Left hindlimb (tissue), 1 donor: Measurements from ENCODE around the gene CNOT6L.
"Not testable (repeated sequence)": the region's sequence is repeated elsewhere in the genome, so short reads cannot be mapped to it uniquely, and the experiment has no call there.

Source experiments
- DNase-seq: peaks from one replicate; pipeline ENCODE4 v3.0.0-alpha.2; 2018

The CNOT6L gene

DNA sequence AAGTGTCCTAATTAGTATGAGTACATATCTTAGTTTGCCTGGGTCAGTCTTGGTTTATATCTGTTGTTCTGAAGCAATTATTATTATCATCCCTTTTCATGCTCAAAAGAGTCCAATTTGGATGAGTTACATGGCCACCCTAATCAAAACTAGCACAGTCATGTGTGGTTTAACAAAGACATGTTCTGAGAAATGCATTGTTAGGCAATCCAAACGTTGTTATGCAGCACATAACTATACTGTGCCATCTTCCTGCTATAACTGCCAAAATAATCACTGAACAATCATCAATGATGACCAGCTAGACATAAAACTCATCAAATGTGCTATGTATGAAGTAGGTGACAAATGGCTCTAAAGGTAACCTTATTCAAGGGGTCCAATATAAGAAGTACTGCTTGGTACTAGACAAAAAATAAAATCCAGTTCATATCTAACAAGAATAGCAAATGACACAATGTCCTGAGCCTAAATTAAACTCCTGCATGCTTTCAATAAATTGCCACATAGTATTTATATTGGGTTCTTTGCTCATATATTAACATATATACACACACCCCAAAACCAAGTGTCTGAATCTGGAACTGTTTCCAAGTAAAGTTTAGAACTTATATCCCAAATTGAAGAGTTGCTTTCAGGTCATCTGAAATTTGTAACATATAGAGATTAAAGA lies 41.9 kb downstream of the CNOT6L start:
- no peak for DNase-seq

DNA sequence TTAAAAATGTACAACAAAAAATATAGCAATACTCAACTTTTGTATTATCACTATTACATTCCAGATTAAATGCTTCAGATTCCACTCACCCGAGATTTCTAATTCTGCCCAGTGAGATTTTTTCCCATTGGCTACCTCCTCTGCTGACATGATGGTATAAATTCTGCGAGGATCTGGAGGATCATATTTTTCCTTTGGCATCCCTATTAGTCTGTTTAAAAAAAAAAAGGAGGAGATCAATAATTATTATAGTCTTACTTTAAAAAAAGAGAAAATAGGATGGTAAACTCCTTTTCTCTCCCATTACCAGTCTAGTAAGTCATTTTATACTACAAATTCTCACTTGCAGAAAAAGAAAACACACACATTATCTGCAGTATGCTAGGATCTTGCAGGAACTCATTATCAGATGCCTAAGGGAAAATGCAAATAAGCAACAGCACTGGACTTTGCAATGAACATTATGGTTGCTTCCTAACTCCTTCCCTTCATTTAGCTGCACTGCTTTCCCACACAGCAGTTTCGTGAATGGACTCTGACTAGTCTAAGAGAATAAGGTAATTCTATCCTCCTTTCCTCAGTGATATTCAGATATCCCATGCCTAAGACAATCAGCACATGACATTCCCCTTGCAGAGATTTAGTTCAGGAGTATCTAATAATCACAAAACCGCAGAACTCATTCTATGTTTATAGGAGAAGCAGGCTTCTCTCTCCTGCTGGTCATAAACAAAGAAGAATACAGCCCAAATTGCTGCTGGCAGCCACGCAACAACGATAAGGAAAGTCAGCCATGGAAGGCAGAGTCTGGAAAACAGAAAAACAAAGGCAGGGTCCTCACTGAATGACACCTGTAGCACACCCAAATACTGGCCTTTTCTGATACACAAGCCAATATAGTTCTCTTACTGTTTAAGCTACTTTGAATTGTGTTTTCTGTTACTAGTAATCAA lies 42.7 kb downstream of the CNOT6L start:
- no peak for DNase-seq

DNA sequence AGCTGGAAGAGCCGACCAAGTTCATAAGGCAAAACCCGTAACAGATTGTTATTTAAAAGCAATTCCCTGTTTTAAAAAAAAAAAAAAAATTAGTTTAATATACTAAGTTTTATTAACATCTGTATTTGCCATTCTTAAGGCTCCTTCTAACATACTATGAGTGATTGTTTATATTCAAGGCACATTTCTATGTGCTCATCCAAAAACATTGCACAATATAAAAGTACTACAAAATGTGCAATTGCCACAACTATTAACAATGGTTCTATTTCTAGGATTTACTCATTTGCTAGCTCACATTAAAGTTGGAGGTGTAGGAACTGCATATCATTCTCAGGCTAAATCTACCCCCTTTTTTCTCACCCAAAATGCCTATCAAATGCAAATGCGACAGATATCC lies 46.1 kb downstream of the CNOT6L start:
- no peak for DNase-seq

DNA sequence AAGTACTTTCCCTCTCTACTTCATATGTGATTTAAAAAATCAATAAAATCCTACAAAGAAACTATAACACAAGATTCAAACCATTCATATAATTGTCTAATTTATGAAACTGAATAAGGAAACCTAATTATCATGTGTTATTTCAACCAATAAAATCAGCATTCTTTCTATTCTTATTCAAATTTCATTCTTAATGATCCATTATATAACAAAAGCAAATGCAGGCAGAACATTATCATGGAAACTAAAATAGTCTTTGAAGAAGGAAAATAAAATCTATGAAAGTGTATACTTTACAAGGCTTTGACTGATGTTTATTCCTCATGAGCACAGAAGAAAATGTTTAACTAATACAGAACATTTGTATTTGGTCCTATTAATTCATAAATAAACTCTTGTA lies 47.6 kb downstream of the CNOT6L start:
- no peak for DNase-seq

DNA sequence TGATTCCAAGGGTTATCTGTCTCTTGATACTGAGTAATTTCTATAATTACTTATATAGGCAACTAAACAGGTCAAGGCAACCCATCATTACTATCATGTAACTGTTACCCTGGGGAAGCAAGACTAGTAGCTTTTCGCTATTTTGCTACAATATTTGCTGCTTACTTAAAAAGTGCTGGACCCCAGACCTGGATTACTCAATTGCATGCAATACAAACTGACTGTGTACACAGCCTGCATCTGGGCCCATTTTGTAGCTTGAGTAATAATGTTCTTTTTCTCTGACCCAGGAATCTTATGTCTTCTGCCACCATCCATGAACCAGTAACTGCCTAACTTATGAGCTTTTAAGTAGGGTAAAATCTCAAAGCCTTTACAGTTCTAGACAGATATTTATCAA lies 53.4 kb downstream of the CNOT6L start:
- DNase-seq: no peak

DNA sequence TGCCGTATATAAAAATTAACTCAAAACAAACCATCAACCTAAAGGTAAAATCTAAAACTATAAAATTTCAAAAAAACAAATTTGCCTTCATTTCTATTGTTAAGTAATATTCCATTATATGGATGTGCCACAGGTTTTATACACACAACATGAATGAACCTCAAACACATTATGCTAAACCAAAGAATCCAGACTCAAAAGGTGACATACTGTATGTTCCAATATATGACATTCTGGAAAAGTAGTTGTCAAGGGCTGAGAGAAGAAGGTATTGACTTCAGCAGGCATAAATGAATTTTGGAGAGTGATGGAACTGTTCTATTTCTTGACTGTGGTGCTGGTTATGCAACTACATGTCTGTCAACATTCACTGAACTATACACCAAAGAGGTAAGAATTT lies 56.6 kb downstream of the CNOT6L start:
- DNase-seq: no peak

DNA sequence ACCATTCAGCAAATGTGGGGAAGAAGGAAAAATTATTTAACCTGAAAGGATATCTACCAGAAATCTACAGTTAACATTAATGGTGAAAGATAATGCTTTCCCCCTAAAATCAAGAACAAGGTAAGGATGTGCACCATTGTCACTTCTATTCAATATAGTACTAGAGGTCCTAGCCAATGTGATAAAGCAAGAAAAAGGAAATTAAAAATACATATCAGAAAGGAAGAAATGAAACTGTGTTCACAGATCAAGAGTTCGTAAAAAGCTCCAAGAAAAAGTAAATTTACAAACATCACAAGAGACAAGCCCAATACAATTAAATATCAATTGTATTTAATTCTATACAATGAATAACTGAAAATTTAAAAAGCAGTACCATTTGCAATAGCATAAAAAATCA lies 57.6 kb downstream of the CNOT6L start:
- DNase-seq: no peak

DNA sequence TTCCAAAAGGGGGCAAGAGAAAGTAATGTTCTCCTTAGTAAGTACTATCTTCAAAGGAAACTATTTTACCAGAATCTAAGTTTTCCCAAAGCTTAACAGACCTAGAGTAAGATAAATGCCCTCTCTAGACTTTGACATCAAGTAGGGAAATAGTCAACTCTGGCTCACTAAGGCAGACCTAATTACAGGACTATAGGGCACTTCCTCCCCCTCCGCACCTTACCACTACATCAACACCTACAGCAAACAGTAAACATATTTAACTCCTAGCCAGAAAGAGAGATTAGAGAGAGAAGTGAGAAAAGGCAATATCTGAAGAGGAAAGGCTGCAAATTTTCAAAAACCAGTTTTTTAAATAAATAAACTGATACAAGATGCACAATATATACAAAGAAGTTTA lies 60.4 kb downstream of the CNOT6L start:
- no peak for DNase-seq

DNA sequence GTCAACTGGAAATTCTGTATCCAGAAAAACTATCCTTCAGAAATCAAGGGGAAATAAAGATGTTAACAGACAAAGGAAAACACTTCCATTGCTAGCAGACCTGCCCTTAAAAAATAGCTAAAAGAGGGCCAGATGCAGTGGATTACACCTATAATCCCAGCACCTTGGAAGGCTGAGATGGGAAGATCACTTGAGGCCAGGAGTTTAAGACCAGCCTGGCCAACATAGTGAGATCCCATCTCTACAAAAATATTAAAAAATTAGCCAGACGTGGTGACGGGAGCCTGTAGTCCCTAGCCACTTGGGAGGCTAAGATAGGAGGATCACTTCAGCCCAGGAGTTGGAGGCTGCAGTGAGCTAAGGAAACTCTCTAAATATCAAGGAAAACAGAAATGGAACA lies 67.4 kb downstream of the CNOT6L start:
- DNase-seq: no peak

DNA sequence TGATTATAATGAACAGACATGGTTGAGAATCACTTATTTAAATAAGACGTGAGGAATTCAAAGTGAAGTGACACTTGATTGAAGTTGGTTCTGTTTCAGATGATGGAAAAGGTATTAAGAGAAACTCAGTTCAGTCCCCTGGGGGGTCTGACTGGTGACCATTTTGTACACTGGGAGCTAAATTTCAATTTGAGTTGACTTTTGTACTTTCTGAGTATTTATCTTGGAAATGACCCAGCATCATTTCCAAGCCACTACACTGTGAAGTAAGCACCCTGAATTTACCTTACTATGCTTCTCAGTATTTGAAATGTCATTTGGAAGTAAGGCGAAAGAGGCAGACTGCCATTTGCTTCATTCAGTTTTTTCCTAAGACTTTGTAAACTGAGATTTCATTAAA lies 73.4 kb downstream of the CNOT6L start:
- DNase-seq: no peak

DNA sequence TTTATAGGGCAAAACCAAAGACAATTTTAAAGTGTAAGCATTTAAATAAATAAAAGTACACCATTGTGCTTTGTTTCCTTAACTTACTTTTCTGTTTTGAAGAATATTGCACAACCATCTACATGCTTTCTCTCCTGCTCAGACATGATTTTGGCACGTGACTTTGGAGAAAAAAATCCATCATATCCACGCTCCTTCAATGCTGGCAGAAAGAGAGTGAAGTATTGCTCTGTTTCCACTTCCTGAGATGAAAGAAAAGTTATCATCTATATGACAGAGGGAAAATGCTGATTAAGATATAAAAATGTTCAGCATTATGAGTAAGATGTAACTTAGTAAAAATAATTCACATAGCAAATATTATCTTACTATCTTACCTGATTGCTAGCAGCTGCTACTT lies 77.1 kb downstream of the CNOT6L start:
- DNase-seq: no peak

DNA sequence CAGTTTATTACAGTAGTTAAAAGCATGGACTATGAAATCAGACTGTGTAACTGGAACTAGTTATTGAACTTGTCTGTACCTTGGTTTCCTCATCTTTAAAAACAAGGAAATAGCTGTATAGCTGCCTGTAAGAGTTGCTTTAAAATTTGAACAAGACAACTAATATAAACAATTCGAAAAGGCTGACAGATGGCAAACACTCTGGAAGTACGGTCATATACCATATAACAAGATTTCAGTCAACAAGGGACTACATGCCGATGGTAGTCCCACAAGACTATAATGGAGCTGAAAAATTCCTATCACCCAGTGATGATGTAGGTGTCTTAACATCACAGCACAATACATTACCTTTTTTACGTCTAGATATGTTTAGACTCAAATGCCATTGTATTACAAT lies 78.7 kb downstream of the CNOT6L start:
- DNase-seq: no peak

DNA sequence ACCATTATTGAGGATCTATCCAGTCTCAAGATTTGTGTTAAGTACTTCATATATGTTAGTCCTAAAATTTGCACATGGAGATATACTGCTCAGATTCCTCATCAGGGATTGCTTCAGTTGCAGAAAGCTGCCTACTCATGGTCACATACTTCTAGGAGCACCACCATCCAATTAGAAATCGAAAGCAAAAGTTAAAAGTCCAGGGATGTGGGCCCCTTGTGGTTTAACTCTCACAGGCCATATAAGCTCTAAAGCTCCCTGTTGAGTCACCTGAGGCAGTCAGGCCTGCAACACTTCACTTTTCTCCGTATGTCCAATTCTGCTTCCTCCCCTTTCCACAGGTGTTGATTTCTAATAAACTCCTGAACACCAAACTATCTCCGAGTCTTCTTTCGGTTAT lies 84.2 kb downstream of the CNOT6L start:
- DNase-seq: no peak

DNA sequence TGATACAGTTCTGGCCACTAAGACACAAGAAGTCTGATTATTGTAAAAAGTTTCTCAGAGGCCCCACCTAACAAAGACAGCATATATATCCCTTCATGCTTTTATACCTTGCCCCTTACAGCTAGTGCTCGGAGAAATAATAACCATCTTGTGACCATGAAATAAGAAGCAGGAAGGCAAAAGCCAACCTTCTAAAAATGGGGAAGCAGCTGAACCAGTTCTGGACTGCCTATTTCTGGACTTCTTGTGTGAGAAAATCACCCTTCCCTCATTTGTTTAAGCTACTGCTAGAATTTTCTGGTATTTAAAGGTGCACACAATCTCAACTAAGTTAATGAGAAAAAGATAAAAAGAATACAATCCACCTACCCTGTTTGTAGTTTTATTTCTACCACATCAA lies 87.5 kb downstream of the CNOT6L start:
- DNase-seq: no peak

DNA sequence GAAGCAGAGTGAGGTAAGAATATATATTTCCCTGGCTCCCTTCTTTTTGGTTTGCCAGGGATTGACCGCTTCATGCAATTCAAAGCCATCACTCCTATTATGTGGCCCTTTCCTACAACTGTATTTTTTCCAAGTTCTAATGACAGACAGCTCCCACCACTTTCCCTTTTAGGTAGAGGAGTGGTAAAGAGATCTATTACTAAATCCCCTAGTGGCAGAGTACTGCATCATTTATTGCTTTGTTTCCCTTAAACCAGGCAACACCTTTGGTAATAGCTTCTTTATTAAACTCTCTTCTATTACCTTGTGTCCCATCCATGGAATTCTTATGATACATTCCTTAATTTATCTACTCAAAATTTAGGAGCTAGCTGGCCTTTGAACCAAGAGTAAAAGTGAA lies 90.7 kb downstream of the CNOT6L start:
- DNase-seq: no peak

DNA sequence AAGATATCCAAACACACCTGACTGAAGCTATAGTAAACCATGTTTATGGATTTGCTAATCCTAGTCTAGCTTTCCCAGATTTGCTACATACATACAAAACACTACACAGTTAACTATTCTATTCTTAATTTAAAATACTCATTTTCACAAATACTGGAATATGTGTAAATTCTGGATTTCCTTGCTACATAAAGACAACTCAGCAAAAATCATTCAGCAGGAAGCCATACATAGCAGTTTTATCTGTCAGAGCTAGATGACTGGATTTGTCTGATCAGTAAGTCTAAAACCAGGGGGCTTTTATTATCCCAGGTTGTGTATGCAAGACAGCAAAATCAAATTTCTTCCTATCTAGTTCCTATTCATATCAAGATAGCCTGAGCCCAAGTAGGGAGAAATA lies 98.1 kb downstream of the CNOT6L start:
- DNase-seq: no peak

DNA sequence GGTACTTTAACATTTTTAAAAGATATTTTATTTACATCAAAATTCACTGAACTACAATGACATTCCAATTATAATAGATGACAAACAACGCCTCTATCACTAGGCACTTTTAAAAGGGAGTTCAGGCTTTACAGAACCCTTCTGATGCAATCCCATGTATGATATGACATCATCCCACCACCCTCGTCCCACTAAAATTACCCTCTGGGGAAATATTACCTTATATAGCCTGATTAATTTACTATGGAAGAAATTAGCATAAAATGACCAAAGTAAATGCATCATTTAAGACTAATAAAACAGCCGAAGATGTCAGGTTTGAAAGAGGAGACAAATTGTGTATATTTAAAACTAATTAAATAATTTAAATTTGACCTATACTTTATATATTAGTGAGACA lies 100.7 kb downstream of the CNOT6L start:
- not testable (repeated sequence) for DNase-seq

DNA sequence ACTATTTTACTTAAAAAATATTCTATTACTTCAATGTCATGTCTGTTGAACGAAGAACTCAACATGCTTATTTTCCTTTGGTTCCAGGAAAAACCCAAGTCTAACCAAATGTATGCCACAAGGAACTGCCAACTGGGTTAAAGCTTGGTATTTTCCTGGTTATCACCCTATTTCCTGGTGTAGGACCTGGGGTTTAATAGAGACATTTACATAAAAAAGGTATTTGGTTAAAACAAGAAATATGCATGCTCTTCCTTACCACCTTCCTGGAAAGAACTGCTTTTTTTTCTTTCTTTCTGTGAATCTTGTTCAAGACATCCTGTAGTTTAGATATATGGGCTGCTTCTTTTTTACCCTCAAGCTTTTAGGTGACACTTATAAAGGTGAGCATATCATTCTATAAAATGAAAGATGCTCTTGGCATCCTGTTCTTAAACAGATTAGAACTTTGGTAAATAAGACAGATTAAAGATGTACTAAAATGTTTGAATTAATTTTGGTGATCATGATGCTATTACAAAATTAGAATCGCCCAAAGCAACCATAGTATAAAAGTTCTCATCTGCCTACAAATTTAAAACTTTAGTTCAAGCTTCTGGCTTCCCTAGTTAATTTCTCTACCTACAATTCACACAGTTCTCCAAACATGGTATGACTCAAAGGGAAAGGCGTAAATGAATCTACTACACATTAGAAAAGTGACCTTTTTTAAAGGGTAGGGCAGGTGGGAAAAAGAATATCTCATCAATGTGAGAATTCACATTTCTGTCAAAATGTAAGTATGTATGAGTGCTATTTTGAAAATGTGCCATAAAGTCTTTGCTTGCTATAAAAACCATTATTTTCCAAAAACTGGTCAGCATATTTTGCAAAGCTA lies 103.5 kb downstream of the CNOT6L start:
- DNase-seq: no peak

DNA sequence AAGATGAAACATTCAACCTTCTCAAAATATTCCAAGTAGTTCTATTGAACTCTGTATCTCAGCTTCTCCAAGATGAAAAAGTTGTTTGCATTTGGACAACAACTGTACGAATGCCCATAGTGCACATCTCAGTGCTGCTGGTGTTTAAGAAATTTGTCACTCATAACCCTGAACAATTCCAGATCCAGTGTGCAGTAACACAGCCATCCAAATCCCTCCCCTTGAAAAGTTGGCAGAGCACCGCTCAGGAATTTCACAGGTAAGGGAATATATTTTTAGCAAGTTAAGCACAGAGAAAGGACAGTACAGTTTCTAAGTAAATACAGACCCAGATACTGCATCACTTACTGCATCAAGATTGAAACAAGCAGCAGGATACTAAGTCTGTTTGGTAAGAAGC lies 104.7 kb downstream of the CNOT6L start:
- no peak for DNase-seq

DNA sequence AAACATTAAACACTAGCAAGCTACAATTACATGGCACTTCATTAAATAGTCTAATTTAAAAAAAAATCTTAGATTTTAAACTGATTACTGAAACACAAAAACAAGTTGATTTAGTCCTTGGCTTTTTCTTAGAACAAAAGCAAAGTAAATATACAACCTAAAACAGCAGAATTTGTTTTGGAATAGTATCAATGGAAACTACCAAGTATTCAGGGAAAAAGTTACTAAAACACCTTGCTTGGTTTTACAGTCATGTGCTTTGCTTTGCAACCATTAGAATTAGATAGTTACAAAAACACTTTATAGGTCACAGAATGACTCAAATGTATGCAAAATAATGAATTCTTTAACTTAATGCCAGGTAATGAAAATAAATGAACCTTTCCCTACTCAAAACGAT lies 105.3 kb downstream of the CNOT6L start:
- DNase-seq: no peak

DNA sequence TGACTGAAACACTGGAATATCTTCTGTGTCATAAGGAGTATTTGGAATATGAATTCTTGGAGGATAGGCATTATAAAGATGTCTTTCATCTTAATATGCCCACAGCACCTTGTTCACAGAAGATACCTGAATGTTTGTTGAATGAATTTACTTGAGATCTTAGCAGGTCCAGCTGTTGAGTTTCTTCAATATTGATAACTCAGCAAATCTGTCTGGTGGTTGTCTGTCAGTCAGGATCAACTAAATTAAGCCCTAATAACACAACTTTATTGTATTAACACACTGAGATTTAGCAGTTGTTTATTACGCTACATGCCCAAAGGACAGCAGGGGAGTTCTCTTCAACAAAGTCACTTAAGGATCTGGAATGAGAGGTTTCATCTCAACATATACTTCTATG lies 106.5 kb downstream of the CNOT6L start:
- DNase-seq: no peak

DNA sequence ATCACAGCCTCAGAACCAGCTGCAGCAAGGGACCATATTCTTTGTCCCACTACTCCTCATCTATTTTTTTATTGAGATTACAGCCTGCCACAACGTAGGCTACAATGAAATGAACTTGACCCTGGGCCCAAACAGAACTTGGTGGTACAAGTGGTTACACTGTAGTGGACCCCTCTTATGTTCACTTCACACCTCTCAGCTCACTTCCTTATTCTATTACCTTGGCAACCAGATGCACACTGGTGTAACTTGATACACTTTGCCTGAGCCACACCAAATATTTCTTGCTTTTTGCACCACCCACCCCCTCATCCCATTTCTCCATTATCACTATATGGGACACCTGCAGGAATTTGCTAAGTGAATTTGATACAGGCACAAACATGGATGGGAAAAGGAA lies 107.7 kb downstream of the CNOT6L start:
- no peak for DNase-seq

DNA sequence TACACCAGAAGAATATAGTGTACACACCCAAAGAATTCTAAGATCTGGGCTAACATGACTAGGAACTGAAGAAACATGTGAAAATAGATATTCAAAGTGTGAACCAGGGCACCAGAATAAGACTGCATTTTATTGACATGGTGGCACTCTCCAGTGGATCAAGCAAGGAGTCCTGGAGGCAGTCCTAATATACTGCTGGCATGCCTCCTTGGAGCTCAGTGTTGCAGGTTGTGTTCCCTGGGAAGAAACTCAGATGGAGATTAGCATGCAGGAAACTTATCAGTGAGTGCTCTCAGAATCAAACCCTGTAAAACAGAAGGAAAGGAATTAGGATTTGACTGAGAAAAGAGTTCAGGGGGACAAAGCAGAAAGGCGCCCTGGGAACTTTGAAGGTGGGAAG lies 108.5 kb downstream of the CNOT6L start:
- no peak for DNase-seq

DNA sequence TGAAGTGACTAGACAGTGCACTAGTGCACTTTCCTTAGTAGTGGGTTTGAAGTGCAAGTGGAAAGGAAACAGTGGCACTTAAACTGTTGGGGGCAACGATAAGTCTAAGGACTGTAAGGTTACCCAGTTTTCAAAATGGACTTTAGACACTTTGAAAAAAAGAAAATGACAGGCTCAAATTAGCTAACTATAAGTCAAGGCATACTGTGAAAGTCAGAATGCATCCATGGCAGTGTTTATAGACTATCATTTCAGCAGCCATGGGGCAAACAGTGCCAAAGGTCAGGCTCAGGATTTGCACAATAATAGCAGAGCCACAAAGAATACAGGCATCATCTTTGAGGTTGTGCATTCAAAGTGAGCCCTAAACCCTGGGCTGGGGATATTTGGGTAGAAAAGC lies 109.1 kb downstream of the CNOT6L start:
- DNase-seq: no peak
